ENCODE results near the gene MAP3K5.
"Not testable (repeated sequence)": the region's sequence is repeated elsewhere in the genome, so short reads cannot be mapped to it uniquely, and the experiment has no call there.

MAP3K5 gene

GRCh38 chr6:136769124-136769523, 23.2 kb downstream of the MAP3K5 start:
- DNase-seq, result no peak

- DNase-seq, result no peak
Observed at GRCh38 chr6:136767570-136768309, 24.5 kb downstream of the MAP3K5 start.

GRCh38 chr6:136767103-136767502, 25.2 kb downstream of the MAP3K5 start:
- no peak for DNase-seq

GRCh38 chr6:136766274-136766673, 26.0 kb downstream of the MAP3K5 start:
- no peak for DNase-seq

GRCh38 chr6:136764517-136764993, 27.7 kb downstream of the MAP3K5 start:
- no peak for DNase-seq

- DNase-seq, result no peak
Observed at GRCh38 chr6:136763716-136764516, 28.4 kb downstream of the MAP3K5 start.

GRCh38 chr6:136763255-136763654, 29.0 kb downstream of the MAP3K5 start:
- no peak for DNase-seq

- no peak for DNase-seq
Observed at GRCh38 chr6:136762022-136762975, 30.0 kb downstream of the MAP3K5 start.

- DNase-seq, result no peak
Observed at GRCh38 chr6:136761227-136761922, 30.9 kb downstream of the MAP3K5 start.

GRCh38 chr6:136760781-136761180, 31.5 kb downstream of the MAP3K5 start:
- DNase-seq, result not testable (repeated sequence)

GRCh38 chr6:136757150-136757549, 35.1 kb downstream of the MAP3K5 start:
- DNase-seq, result no peak

- DNase-seq, result no peak
Observed at GRCh38 chr6:136754820-136755219, 37.5 kb downstream of the MAP3K5 start.

GRCh38 chr6:136753624-136754023, 38.7 kb downstream of the MAP3K5 start:
- no peak for DNase-seq

- no peak for DNase-seq
Observed at GRCh38 chr6:136752554-136752953, 39.7 kb downstream of the MAP3K5 start.

GRCh38 chr6:136751991-136752390, 40.3 kb downstream of the MAP3K5 start:
- DNase-seq, result no peak

GRCh38 chr6:136751522-136751956, 40.7 kb downstream of the MAP3K5 start:
- DNase-seq, result no peak

- no peak for DNase-seq
Observed at GRCh38 chr6:136750696-136751521, 41.4 kb downstream of the MAP3K5 start.

GRCh38 chr6:136749359-136749997, 42.8 kb downstream of the MAP3K5 start:
- no peak for DNase-seq

GRCh38 chr6:136747507-136747906, 44.8 kb downstream of the MAP3K5 start:
- DNase-seq, result no peak

- DNase-seq, result no peak
Observed at GRCh38 chr6:136745300-136745699, 47.0 kb downstream of the MAP3K5 start.

GRCh38 chr6:136744889-136745288, 47.4 kb downstream of the MAP3K5 start:
- DNase-seq, result no peak

Data from SHP77 treated with DMSO at 0.1 percent for 48 hours (cell line).